SK-N-MC (cell line): ENCODE results near the gene NOP9.

Source experiments
- DNase-seq: peaks from one replicate; pipeline ENCODE4 v3.0.0-alpha.2; 2011; ENCODE audit warnings: low read depth, low spot score
- H3K27ac ChIP-seq: fragments of 200-600 bp; sonication (generic); 2 replicates; pipeline ENCODE4 v1.5.1; 2016; ENCODE audit warnings: mixed run types
- H3K36me3 ChIP-seq: fragments of 200-600 bp; sonication (generic); 2 replicates; pipeline ENCODE4 v1.6.1; 2017; ENCODE audit warnings: antibody characterized with exemption, low read length, mixed read lengths; ENCODE audit not compliant: insufficient read depth
- H3K4me3 ChIP-seq: fragments of 200-600 bp; sonication (generic); 2 replicates; pipeline ENCODE4 v1.5.1; 2016
- H3K9ac ChIP-seq: fragments of 200-600 bp; sonication (generic); 2 replicates; pipeline ENCODE4 v1.8.0; 2017; ENCODE audit warnings: mixed run types, mixed read lengths; ENCODE audit not compliant: insufficient read length
- H3K9me3 ChIP-seq: fragments of 200-600 bp; sonication (generic); 2 replicates; pipeline ENCODE4 v1.6.1; 2017; ENCODE audit warnings: low read depth, mild to moderate bottlenecking, antibody characterized with exemption, low read length, moderate library complexity, mixed read lengths
- EZH2 ChIP-seq: fragments of 200-600 bp; sonication (generic); IDR thresholded peaks from one replicate; pipeline ENCODE4 v1.6.1; 2017; ENCODE audit warnings: antibody characterized with exemption
- FOXP2 ChIP-seq: optimal IDR thresholded peaks from 2 replicates; pipeline ENCODE3; 2011; ENCODE audit warnings: mild to moderate bottlenecking, moderate library complexity; ENCODE audit not compliant: insufficient read depth; ENCODE audit errors: extremely low read length, control extremely low read depth
- POLR2AphosphoS5 ChIP-seq: IDR thresholded peaks from 2 replicates; pipeline ENCODE4 v1.6.1; 2012; ENCODE audit warnings: mild to moderate bottlenecking, low read depth, low read length, borderline replicate concordance

Gene NOP9

GRCh38 chr14:24331731-24332267 lies 32.1 kb downstream of the NOP9 start:
- DNase-seq, result no peak
- Histone ChIP-seq H3K9ac (no peak overlapping the region), H3K9me3 (no peaks in the 10 kb centered on the region), H3K36me3 (no peaks in the 10 kb centered on the region), H3K4me3 (no peak overlapping the region), H3K27ac (no peak overlapping the region)
- TF ChIP-seq EZH2 (no peak), FOXP2 (no peak), POLR2AphosphoS5 (no peak)

GRCh38 chr14:24332268-24332993 lies 32.8 kb downstream of the NOP9 start:
- H3K4me3 ChIP-seq, result no peak overlapping the region
- no peak overlapping the region for H3K9ac ChIP-seq
- H3K36me3 ChIP-seq, result no peaks in the 10 kb centered on the region
- peak; percentile 11 for TF ChIP-seq FOXP2
- TF ChIP-seq POLR2AphosphoS5, result no peak
- DNase-seq, result peak; percentile 48
- H3K9me3 ChIP-seq, result no peaks in the 10 kb centered on the region
- H3K27ac ChIP-seq, result no peak overlapping the region

- TF ChIP-seq EZH2 (no peak), POLR2AphosphoS5 (no peak), FOXP2 (no peak)
- Histone ChIP-seq H3K9me3 (no peaks in the 10 kb centered on the region), H3K4me3 (peak within 1 kb of the TSS; percentile 84), H3K36me3 (no peaks in the 10 kb centered on the region), H3K27ac (no peak within 1 kb of the TSS), H3K9ac (peak within 1 kb of the TSS; percentile 63)
- no peak for DNase-seq
Observed at GRCh38 chr14:24334431-24335291, 35.0 kb downstream of the NOP9 start, which contains the start of gene ADCY4. ADCY4 (minus strand) TSS chr14:24335071; CDS start chr14:24334652, 419 bp downstream.

GRCh38 chr14:24335461-24336171 lies 36.0 kb downstream of the NOP9 start:
- TF ChIP-seq POLR2AphosphoS5 (no peak), EZH2 (no peak)
- H3K36me3 ChIP-seq, result no peaks in the 10 kb centered on the region
- no peaks in the 10 kb centered on the region for H3K9me3 ChIP-seq
- H3K27ac ChIP-seq, result no peak overlapping the region
- H3K4me3 ChIP-seq, result no peak overlapping the region
- no peak overlapping the region for H3K9ac ChIP-seq
- no peak for DNase-seq

GRCh38 chr14:24337144-24337823 lies 37.6 kb downstream of the NOP9 start:
- DNase-seq, result no peak
- no peak overlapping the region for H3K27ac ChIP-seq
- TF ChIP-seq FOXP2, result no peak
- TF ChIP-seq POLR2AphosphoS5, result no peak

GRCh38 chr14:24337824-24338175 lies 38.1 kb downstream of the NOP9 start:
- H3K9ac ChIP-seq, result no peak overlapping the region
- TF ChIP-seq EZH2, result no peak
- no peak for TF ChIP-seq FOXP2
- no peak for TF ChIP-seq POLR2AphosphoS5
- H3K9me3 ChIP-seq, result no peaks in the 10 kb centered on the region
- no peak for DNase-seq
- H3K4me3 ChIP-seq, result no peak overlapping the region
- H3K36me3 ChIP-seq, result no peaks in the 10 kb centered on the region
- H3K27ac ChIP-seq, result no peak overlapping the region

More at GRCh38 chr14:24337144-24337823, 37.6 kb downstream of the NOP9 start:
- Histone ChIP-seq H3K4me3 (no peak overlapping the region), H3K9ac (no peak overlapping the region), H3K9me3 (no peaks in the 10 kb centered on the region), H3K36me3 (no peaks in the 10 kb centered on the region)

GRCh38 chr14:24338843-24339242 lies 39.2 kb downstream of the NOP9 start:
- Histone ChIP-seq H3K9me3 (no peaks in the 10 kb centered on the region), H3K4me3 (no peak overlapping the region), H3K9ac (no peak overlapping the region), H3K36me3 (no peaks in the 10 kb centered on the region), H3K27ac (no peak overlapping the region)
- TF ChIP-seq FOXP2 (no peak), EZH2 (no peak), POLR2AphosphoS5 (no peak)
- no peak for DNase-seq
